HepG2 (cell line): ENCODE measurements around the gene C19orf85. TPM values are rescaled to one million over a fixed set of nuclear protein-coding genes. Genes with fewer than 3 reads are reported as not detected.
A peak's percentile ranks its signal among the peaks of the same experiment; 100 is the strongest.

Source experiments
- CENPT ChIP-seq: sonication (generic); formaldehyde crosslinking; IDR thresholded peaks from 2 replicates; pipeline ENCODE4 v1.8.0; 2022; ENCODE audit warnings: low read depth, mild to moderate bottlenecking, moderate library complexity, missing genetic modification reagents
- HNRNPUL1 ChIP-seq: fragments of 200-400 bp; formaldehyde crosslinking; IDR thresholded peaks from 2 replicates; pipeline ENCODE4 v1.6.1; 2017; ENCODE audit warnings: low read depth, mild to moderate bottlenecking, low read length, moderate library complexity
- MYC ChIP-seq: sonication (generic); formaldehyde crosslinking; IDR thresholded peaks from 2 replicates; pipeline ENCODE4 v1.9.0; 2021; ENCODE audit warnings: missing genetic modification reagents, borderline replicate concordance
- MYNN ChIP-seq: sonication (generic); formaldehyde crosslinking; IDR thresholded peaks from 2 replicates; pipeline ENCODE4 v1.4.0; 2020; ENCODE audit warnings: mild to moderate bottlenecking, low read depth, missing genetic modification reagents
- SATB2 ChIP-seq: sonication (generic); formaldehyde crosslinking; IDR thresholded peaks from 2 replicates; pipeline ENCODE4 v1.5.0; 2020; ENCODE audit warnings: missing genetic modification reagents
- SETDB1 ChIP-seq: sonication (generic); formaldehyde crosslinking; IDR thresholded peaks from 2 replicates; pipeline ENCODE4 v1.5.1; 2020; ENCODE audit warnings: missing genetic modification reagents, mild to moderate bottlenecking, borderline replicate concordance
- ZBTB38 ChIP-seq: sonication (generic); formaldehyde crosslinking; IDR thresholded peaks from 2 replicates; pipeline ENCODE4 v1.5.1; 2020; ENCODE audit warnings: mild to moderate bottlenecking, missing genetic modification reagents
- ZMAT3 ChIP-seq: sonication (generic); formaldehyde crosslinking; conservative IDR thresholded peaks from 2 replicates; pipeline ENCODE4 v1.7.0; 2021; ENCODE audit warnings: missing genetic modification reagents
- ZNF282 ChIP-seq: fragments of 450-650 bp; IDR thresholded peaks from 2 replicates; pipeline ENCODE4 v1.6.1; 2018; ENCODE audit not compliant: partially characterized antibody
- ZNF441 ChIP-seq: sonication (generic); formaldehyde crosslinking; IDR thresholded peaks from 2 replicates; pipeline ENCODE4 v1.7.0; 2021; ENCODE audit warnings: missing genetic modification reagents, borderline replicate concordance
- ZNF567 ChIP-seq: sonication (generic); formaldehyde crosslinking; IDR thresholded peaks from 2 replicates; pipeline ENCODE4 v1.8.1; 2023; ENCODE audit warnings: mild to moderate bottlenecking, missing genetic modification reagents, borderline replicate concordance
- ZNF775 ChIP-seq: sonication (generic); formaldehyde crosslinking; IDR thresholded peaks from 2 replicates; pipeline ENCODE4 v1.4.0; 2020; ENCODE audit warnings: missing genetic modification reagents, mild to moderate bottlenecking, moderate library complexity, borderline replicate concordance
- polyA plus RNA-seq, 8 experiments: library from polyadenylated mRNA; depleted of rRNA in 3 of 8; stranded (reverse) in 7 of 8; unstranded in 1 of 8; fragments of >200 nt; fragmentation: Illumina TruSeq in 4 of 8; extraction: Trizol in 4 of 8; gene quantifications; 2 replicates each; pipeline versions ENCODE4 v1.2.1 to v1.2.3, GENCODE V29; 2011 to 2016; ENCODE audit warnings: low read depth in 4 of 8, missing spikeins in 1 of 8, mixed read lengths in 1 of 8; ENCODE audit not compliant: insufficient read depth in 1 of 8
- total RNA-seq, 5 experiments: library from RNA; depleted of rRNA; stranded (reverse); fragments of >200 nt; fragmentation: Illumina TruSeq; extraction: Trizol; gene quantifications; 2 replicates each; pipeline ENCODE4 v1.2.3, GENCODE V29; 2016; ENCODE audit warnings: low read depth in 1 of 5
- TF ChIP-seq, protein P1 (sequence below): sonication (generic); formaldehyde crosslinking; IDR thresholded peaks from 2 replicates; pipeline ENCODE4 v1.4.0; 2020; ENCODE audit warnings: missing genetic modification reagents
- TF ChIP-seq, protein P2 (sequence below): sonication (generic); formaldehyde crosslinking; conservative IDR thresholded peaks from 2 replicates; pipeline ENCODE4 v1.4.0; 2020; ENCODE audit warnings: missing genetic modification reagents
- TF ChIP-seq, protein P3 (sequence below): sonication (generic); formaldehyde crosslinking; IDR thresholded peaks from 2 replicates; pipeline ENCODE4 v1.5.1; 2020; ENCODE audit warnings: missing genetic modification reagents, mild to moderate bottlenecking, borderline replicate concordance
- TF ChIP-seq, protein P4 (sequence below): sonication (generic); formaldehyde crosslinking; IDR thresholded peaks from 2 replicates; pipeline ENCODE4 v1.4.0; 2020; ENCODE audit warnings: missing genetic modification reagents, borderline replicate concordance
- TF ChIP-seq, protein P5 (sequence below): sonication (generic); formaldehyde crosslinking; IDR thresholded peaks from 2 replicates; pipeline ENCODE4 v1.5.0; 2020; ENCODE audit warnings: missing genetic modification reagents

C19orf85 gene
- total and polyA plus RNA-seq, 2 of the 13 experiments (the other 11 are each of a cell fraction or from before 2014, with no cell fraction given) = not detected

DNA sequence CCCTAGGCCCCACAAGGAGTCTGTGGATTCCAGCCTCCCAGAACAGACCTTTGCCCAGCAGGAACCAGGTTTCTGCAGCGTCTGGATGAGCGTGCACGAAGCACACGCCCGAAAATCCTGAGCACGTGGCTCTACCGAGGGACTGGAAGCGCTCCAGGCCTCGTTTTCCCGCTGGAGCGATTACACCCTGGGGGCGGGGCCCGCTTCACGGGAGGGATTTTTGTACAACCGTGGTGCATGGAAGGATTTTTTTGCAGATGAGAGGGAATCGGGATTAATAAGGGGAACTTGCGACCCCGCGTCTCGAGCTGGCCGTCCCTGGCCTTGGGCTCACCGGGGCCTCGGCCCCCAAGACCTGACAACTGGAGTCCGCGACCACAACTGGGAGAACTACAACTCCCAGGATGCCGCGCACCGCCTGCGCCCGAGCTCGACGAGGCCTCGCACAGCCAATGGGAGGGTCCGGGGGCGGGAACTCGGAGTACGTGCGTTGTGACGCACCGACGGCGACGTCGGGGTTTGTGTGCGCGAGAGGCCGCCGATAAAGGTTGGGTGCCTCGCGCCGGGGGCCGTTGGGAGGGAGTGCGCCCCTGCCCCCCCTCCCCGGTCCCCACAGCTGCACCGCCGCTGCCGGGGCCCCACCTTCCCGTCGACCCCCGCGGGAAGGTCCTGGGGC is 11.7 kb upstream of the C19orf85 start, which contains the start of gene ZNF628 (continued):
- TF ChIP-seq, protein P1, sequence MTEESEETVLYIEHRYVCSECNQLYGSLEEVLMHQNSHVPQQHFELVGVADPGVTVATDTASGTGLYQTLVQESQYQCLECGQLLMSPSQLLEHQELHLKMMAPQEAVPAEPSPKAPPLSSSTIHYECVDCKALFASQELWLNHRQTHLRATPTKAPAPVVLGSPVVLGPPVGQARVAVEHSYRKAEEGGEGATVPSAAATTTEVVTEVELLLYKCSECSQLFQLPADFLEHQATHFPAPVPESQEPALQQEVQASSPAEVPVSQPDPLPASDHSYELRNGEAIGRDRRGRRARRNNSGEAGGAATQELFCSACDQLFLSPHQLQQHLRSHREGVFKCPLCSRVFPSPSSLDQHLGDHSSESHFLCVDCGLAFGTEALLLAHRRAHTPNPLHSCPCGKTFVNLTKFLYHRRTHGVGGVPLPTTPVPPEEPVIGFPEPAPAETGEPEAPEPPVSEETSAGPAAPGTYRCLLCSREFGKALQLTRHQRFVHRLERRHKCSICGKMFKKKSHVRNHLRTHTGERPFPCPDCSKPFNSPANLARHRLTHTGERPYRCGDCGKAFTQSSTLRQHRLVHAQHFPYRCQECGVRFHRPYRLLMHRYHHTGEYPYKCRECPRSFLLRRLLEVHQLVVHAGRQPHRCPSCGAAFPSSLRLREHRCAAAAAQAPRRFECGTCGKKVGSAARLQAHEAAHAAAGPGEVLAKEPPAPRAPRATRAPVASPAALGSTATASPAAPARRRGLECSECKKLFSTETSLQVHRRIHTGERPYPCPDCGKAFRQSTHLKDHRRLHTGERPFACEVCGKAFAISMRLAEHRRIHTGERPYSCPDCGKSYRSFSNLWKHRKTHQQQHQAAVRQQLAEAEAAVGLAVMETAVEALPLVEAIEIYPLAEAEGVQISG (CRISPR knock-in tag) = peak; percentile 73
- TF ChIP-seq, protein P2, sequence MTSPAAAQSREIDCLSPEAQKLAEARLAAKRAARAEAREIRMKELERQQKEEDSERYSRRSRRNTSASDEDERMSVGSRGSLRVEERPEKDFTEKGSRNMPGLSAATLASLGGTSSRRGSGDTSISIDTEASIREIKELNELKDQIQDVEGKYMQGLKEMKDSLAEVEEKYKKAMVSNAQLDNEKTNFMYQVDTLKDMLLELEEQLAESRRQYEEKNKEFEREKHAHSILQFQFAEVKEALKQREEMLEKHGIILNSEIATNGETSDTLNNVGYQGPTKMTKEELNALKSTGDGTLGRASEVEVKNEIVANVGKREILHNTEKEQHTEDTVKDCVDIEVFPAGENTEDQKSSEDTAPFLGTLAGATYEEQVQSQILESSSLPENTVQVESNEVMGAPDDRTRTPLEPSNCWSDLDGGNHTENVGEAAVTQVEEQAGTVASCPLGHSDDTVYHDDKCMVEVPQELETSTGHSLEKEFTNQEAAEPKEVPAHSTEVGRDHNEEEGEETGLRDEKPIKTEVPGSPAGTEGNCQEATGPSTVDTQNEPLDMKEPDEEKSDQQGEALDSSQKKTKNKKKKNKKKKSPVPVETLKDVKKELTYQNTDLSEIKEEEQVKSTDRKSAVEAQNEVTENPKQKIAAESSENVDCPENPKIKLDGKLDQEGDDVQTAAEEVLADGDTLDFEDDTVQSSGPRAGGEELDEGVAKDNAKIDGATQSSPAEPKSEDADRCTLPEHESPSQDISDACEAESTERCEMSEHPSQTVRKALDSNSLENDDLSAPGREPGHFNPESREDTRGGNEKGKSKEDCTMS = no peak
- no peak for TF ChIP-seq ZNF775 (CRISPR knock-in tag)
- TF ChIP-seq CENPT (CRISPR knock-in tag) = no peak
- no peak for TF ChIP-seq HNRNPUL1
- TF ChIP-seq MYC (CRISPR knock-in tag) = peak; percentile 97
- TF ChIP-seq, protein P3, sequence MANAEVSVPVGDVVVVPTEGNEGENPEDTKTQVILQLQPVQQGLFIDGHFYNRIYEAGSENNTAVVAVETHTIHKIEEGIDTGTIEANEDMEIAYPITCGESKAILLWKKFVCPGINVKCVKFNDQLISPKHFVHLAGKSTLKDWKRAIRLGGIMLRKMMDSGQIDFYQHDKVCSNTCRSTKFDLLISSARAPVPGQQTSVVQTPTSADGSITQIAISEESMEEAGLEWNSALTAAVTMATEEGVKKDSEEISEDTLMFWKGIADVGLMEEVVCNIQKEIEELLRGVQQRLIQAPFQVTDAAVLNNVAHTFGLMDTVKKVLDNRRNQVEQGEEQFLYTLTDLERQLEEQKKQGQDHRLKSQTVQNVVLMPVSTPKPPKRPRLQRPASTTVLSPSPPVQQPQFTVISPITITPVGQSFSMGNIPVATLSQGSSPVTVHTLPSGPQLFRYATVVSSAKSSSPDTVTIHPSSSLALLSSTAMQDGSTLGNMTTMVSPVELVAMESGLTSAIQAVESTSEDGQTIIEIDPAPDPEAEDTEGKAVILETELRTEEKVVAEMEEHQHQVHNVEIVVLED (CRISPR knock-in tag) = peak; percentile 100
- TF ChIP-seq, protein P4, sequence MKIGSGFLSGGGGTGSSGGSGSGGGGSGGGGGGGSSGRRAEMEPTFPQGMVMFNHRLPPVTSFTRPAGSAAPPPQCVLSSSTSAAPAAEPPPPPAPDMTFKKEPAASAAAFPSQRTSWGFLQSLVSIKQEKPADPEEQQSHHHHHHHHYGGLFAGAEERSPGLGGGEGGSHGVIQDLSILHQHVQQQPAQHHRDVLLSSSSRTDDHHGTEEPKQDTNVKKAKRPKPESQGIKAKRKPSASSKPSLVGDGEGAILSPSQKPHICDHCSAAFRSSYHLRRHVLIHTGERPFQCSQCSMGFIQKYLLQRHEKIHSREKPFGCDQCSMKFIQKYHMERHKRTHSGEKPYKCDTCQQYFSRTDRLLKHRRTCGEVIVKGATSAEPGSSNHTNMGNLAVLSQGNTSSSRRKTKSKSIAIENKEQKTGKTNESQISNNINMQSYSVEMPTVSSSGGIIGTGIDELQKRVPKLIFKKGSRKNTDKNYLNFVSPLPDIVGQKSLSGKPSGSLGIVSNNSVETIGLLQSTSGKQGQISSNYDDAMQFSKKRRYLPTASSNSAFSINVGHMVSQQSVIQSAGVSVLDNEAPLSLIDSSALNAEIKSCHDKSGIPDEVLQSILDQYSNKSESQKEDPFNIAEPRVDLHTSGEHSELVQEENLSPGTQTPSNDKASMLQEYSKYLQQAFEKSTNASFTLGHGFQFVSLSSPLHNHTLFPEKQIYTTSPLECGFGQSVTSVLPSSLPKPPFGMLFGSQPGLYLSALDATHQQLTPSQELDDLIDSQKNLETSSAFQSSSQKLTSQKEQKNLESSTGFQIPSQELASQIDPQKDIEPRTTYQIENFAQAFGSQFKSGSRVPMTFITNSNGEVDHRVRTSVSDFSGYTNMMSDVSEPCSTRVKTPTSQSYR = peak; percentile 61; the same call in 1 of the 2 replicates
- no peak for TF ChIP-seq MYNN (CRISPR knock-in tag)
- TF ChIP-seq ZNF567 (CRISPR knock-in tag) = 0 out of 2 replicates have a peak, but pooled peaks have one; percentile 40
- no peak for TF ChIP-seq SETDB1 (CRISPR knock-in tag)
- TF ChIP-seq, protein P5, sequence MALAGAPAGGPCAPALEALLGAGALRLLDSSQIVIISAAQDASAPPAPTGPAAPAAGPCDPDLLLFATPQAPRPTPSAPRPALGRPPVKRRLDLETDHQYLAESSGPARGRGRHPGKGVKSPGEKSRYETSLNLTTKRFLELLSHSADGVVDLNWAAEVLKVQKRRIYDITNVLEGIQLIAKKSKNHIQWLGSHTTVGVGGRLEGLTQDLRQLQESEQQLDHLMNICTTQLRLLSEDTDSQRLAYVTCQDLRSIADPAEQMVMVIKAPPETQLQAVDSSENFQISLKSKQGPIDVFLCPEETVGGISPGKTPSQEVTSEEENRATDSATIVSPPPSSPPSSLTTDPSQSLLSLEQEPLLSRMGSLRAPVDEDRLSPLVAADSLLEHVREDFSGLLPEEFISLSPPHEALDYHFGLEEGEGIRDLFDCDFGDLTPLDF (CRISPR knock-in tag) = 0 out of 2 replicates have a peak, but pooled peaks have one; percentile 33
- peak; percentile 88 for TF ChIP-seq ZNF441 (CRISPR knock-in tag)
- peak; percentile 88; the same call in 1 of the 2 replicates for TF ChIP-seq SATB2
- TF ChIP-seq ZBTB38 (CRISPR knock-in tag) = peak; percentile 90
- no peak for TF ChIP-seq ZNF282
- TF ChIP-seq ZMAT3 (CRISPR knock-in tag) = peak; percentile 59; the same call in 1 of the 2 replicates
